HG02678 (cell line): ENCODE results near the gene HSBP1L1.

Experiments
- ATAC-seq: cut with Tn5 transposase; IDR thresholded peaks from one replicate; pipeline ENCODE4 v1.9.1; 2021; ENCODE audit warnings: mild to moderate bottlenecking, moderate library complexity; ENCODE audit not compliant: unreplicated experiment

Gene HSBP1L1

GRCh38 chr18:79928563-79928960 lies 35.9 kb upstream of the HSBP1L1 start:
- ATAC-seq = no peak

- ATAC-seq = no peak
These were observed 34.3 kb upstream of the HSBP1L1 start for GRCh38 chr18:79930020-79930642.

GRCh38 chr18:79931475-79931874 lies 33.0 kb upstream of the HSBP1L1 start:
- no peak for ATAC-seq

GRCh38 chr18:79932907-79933306 lies 31.5 kb upstream of the HSBP1L1 start:
- no peak for ATAC-seq

- no peak for ATAC-seq
These were observed 30.7 kb upstream of the HSBP1L1 start for GRCh38 chr18:79933765-79934164.

- ATAC-seq = no peak
These were observed 29.9 kb upstream of the HSBP1L1 start for GRCh38 chr18:79934311-79935097.

- ATAC-seq = no peak
These were observed 29.4 kb upstream of the HSBP1L1 start for GRCh38 chr18:79935098-79935480.

GRCh38 chr18:79935499-79935898 lies 28.9 kb upstream of the HSBP1L1 start:
- no peak for ATAC-seq

GRCh38 chr18:79935925-79936324 lies 28.5 kb upstream of the HSBP1L1 start:
- no peak for ATAC-seq

- ATAC-seq = no peak
These were observed 27.8 kb upstream of the HSBP1L1 start for GRCh38 chr18:79936641-79937040.

- no peak for ATAC-seq
These were observed 27.2 kb upstream of the HSBP1L1 start for GRCh38 chr18:79937103-79937860.

- no peak for ATAC-seq
These were observed 26.2 kb upstream of the HSBP1L1 start for GRCh38 chr18:79938196-79938595.

GRCh38 chr18:79939096-79939495 lies 25.3 kb upstream of the HSBP1L1 start:
- ATAC-seq = no peak

GRCh38 chr18:79940126-79940813 lies 24.2 kb upstream of the HSBP1L1 start:
- ATAC-seq = no peak

- no peak for ATAC-seq
These were observed 23.5 kb upstream of the HSBP1L1 start for GRCh38 chr18:79940814-79941472.

GRCh38 chr18:79941473-79942119 lies 22.8 kb upstream of the HSBP1L1 start:
- no peak for ATAC-seq

- no peak for ATAC-seq
These were observed 22.2 kb upstream of the HSBP1L1 start for GRCh38 chr18:79942211-79942610.

GRCh38 chr18:79942786-79943607 lies 21.4 kb upstream of the HSBP1L1 start:
- ATAC-seq = no peak

- no peak for ATAC-seq
These were observed 20.8 kb upstream of the HSBP1L1 start for GRCh38 chr18:79943608-79944125.
